TTC549 (cell line): ENCODE results near the gene PHLDA1.
A peak's percentile ranks its signal among the peaks of the same experiment; 100 is the strongest.

Experiments
- FAIRE-seq: peaks from 2 replicates; lab custom pipeline; 2012; peaks lifted over from hg19 to GRCh38; lab: Jason Lieb, UNC

PHLDA1 gene

DNA sequence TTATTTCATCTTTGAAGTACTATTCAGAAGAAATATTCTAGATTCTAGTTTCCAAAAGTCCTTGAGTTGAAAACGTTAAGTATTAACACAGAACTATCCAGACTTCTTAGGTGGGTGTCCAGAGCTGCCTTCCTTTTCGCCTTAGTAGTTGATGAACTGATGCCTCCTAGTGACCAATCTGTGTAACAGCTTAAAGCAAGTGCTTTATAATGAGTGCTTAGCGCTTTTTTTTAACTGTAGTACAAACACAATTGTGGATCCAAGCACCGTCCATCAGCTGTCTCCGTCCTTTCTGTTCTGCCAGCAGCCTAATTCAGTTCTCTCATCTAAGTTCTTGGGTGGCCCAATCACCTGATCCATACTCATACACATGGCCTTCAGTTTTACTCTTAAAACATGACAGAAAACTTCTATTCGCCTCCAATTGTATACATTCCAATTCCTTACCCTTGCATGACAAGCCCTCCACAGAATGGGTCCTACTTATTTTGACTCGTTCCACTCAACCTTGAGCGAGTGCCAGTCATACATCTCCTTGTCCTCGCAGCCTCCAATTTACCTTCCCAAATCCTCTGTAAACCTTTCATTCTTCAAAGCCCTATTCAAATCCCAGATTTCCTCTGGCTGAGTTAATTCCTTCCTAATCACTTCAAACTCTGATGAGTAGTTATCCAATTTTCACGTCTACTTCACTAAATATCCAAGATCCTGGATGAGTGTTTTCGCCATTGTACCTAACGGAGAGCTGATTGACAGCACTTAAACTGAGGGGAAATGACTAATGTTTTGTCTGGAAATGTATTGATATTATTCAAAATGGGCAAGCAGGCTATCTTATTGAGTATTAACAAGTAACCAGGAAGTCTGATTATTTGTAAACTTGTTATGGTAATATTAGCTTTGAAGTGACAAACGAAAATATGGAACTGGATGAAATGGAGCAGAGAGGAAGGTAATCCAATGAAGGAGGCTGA is 5.8 kb upstream of the PHLDA1 start:
- FAIRE-seq = peak; percentile 86

DNA sequence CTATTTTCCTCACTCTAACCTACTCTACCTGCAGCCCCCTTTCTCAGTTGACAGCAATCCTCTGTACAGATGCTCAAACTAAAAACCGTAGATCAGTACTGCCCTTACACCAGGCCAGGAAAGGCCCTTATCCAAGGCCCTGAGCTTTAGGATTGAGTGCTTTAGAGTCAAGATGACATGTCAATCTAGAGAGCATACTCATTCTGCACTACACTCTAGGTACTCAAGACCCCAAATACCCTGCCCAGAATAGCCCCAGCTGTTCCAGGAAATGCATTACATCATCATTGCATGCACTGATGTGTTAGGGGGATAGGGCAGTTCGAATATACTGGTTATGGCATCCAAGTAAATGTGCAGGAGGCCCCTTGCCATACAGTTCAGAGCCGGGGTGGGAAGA is 3.5 kb upstream of the PHLDA1 start:
- no peak for FAIRE-seq

DNA sequence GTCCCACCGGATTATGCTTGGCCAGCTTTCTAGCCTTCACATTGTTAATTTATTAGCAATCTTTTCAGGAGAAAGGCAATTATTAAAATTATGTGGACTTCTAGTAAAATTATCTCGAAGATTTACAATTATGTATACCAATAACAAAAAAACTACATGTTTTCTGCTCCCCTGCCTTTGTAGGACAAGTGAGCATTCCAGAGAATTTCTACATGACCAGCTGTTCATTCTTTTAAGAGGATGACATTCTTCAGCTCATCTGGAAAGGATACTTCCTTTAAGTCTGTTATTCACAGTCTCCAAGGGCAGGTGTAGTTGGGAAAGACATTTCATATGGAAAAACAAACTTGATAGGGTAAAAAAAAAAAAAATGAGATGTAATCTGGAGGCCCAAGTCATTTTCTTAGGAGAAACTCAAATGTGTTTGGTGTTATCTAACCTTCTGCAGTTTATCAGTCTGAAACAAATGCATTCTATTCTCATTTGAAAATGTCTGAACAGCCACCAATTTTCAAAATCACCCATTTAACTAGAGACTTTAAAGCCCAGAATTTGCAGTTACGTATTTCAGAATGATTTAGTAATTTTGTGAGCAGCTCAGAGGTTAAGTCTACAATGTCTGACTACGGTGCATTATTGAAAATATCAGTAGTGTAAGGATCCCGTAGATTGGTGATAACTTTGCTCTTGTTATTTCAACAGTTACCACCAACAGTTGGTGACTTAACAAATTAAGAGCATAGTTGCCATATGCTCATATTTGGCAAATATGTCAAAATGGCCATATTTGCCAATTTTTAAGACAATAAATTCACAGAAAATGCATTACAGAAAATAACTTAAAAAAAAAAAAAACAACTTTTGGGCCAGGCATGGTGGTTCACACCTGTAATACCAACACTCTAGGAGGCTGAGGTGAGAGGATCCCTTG is 1.8 kb upstream of the PHLDA1 start:
- no peak for FAIRE-seq

DNA sequence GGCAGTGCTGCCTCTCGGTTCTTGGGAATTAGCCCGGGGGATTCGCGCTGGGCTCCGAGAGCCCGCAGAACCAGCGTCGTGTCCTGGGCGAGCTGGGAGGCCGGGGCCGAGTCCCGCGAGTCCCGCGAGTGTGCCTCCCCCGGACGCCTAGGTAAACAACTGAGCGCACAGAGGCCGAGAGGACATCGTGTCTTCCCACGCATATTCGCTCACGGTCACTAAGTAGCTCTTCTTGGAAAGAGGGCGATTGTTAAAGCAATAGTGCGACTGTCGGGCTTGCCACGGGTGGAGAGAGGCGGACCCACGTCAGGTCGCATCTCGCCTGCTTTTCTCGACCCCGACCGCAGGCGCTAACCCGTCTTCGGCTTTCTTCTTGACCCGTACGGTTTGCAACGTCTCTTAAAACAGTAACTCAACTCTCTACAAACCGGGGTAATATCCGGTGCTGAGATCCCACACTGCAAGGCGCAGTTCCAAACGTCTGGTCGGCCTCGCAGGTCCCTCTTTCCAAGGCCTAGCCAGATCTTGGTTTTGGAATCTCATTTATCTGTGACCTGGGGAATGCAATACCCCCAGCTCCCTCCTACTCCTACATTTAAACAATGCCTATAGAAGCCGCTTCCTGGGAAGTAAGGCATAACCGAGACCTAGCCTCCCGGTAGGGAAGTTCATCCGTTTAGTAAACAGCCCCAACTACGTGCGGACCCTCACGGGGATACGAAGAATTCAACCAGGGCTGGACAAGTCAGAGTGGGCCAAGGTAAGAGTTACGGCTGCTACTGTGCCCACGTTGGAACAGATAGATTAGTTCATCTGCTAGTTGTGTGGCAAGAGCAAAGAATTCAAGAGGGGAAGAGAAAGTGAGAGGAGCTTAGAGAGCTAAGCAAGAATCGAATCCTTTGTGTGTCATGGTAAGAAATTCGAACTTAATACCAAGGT is 736 bp upstream of the PHLDA1 start:
- no peak for FAIRE-seq

DNA sequence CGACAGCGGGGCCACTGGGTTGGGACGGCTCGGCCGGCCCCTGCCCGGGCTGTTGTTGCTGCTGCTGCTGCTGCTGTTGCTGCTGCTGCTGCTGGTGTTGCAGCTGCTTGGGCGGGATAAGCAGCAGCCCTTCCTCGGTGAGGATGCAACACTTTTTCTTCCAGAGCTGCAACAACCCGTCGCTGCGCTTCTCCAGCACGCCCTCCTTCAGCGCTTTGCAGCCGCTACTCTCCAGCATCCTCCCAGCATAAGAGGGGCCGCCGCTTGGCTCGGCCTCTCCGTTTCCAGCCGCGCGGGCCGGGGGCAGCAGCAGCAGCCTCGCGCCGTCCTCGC is 529 bp downstream of the PHLDA1 start:
- FAIRE-seq = no peak

DNA sequence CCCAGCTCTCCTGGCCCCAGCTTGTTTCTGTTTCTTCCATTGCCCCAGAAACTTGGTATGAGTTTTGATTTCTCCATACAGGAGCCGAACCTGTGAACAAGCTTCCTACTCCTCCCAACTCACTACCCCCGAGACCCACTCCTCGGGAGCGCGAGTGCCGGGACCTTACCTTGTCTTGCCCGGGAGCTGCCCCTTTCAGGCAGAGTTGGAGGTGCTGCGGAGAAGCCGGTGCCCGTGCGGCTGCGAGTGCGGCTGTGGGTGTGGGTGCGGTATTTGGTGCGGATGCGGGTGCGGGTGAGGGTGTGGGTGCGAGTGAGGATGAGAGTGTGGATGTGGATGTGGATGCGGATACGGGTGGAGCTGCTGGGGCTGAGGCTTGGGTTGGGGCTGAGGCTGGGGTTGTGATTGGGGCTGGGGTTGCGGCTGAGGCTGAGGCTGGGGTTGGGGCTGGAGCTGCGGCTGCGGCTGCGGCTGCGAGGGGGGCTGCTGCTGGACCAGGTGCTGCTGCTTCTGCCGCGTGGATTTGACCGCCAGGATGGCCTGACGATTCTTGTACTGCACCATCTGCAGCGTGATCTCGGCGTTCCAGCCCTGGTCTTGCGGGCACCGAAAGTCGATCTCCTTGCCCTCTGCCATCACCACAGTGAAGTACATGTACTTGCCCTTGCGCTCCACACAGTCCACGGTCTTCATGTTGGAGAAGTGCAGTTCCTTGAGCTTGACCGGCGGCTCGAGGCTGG is 1.1 kb downstream of the PHLDA1 start:
- FAIRE-seq = no peak

DNA sequence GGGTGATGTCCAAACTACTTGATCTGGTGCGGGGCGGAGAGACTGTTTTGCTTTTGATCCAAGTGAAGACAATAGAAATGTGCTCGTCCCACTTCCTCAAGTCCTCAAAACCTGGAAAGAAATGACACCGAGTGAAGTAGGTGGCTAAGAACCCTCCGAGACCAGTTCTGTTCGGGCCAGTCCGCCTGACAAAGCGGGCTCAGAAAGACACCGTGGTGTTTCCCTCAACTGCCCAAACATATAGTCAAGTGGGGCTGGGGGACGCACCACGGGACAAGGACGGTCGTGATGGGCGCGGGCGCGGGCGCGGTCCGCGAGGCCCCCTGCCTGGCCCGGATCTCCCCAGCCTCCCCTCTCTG is 1.6 kb downstream of the PHLDA1 start:
- FAIRE-seq = no peak

DNA sequence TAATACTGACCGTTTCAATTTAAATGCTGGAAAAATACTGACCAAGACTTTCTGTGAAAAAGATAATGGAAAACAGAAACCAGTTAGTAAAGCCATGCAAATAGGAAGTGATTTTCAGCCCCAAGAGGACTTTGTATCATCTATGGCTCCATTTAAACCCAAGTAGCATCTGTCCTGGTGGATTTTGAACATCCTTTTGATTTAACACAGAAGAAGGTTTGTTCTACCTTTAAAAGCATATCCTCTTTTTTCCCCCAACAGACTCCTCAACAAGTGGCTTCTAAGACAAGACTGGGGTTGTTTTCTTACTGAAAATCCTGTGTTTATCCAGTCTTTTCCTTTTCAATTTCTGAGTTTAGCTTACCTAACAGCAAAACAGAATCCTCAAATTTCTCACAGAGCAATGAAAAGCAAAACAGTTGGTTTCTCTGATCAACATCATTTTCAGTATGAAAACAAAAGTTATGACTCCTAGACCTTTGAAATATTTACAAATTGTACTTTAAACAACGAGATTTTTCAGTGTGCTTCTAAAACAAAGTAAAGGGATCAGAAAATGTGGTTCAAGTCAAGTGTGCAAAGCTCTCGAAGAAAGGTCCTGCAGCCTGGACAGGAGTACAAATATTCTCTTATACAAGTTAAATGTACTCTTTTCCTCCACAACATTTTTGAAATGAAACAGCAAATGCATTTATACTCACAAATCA is 2.9 kb downstream of the PHLDA1 start:
- FAIRE-seq = no peak

DNA sequence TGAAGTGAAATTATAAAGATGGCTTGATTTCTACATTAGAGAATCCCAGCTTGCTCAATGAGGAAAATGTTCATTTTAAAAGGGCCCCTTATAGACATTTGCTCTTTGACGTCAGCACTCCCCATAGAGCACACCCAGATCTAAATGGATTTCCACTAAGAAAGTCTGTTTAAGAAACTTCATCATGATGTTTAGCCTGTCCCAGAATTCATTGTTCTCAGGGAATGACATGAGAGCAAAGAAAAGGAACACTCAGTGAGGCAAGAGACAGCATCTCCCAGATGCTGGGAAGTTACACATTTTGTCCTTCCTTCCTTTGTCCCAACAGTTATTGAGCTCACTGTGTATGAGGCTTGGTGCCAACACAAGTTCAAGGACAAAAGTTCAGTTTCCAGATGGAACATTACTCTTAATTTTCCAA is 4.9 kb downstream of the PHLDA1 start:
- peak; percentile 78 for FAIRE-seq

DNA sequence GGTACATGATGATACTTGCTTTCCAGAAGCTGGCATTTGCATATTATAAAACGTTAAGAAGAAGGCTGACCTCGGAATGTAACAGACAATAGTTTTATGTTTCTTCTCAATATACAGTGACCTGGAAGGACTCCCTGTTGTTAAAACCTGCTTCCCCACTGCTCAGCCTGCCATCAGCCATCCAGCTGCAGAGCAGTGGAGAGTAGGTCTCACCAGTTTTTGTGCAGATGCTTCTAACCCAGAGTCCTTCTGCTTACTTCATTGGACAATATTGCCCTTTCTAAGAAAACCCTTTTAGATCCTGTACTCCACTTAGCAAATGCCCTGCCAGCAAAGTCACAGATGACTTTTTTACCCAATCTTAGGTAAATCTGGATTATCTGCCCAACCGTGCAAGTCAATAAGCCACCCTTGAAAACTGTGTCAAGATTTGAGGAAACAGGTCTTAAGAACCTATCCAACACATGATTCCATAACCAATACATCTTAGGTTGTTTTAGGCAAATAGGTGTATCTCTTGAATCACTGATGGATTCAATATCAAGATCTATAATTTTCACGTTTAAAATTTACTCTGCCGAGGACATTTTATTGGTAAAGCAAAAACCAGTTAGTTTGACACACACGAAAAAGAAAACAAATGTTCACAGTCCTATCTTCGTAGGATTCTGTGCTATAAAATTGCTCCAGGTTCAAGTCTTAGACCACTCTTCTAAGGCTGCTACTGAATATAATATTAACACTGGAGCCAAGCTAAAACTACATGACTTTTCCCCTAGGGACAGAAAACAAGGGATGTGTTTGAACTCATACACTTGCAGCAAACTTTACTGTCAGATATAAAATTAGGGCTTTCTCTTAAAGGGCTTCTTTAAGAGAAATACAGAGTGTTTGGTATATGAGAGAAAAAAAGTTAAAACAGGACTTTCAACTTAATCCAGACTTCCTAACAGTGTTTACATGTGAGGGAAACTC is 5.7 kb downstream of the PHLDA1 start:
- peak; percentile 65 for FAIRE-seq

DNA sequence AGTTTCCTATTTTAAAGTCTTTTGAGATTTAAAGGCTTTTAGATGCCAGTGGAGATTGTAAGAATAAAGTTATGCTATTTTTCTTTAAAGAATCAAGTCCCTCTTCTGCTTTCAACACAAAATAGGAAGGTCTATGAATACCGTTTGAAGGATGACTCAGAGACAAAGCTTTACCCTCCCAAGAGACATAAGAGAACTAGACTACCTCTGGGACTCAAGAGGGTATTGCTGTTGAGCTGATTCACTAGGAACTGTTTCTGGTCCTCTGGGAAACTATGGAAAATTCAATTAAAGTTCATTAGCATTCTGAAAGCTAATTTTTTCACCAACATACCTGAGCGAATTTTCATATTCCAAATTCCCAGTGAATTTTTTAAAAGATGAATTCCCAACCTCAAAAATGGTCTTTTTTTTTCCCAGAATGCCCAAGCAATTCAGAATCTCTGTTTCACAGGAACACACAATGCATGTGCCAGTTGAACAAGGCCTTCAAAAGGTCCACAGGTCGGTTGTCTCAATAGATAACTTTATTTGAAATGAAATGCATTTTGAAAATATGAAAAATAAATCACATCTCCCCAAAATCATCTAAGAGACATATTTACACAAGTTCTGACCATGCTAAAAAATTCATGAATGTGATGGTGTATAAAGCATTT is 6.5 kb downstream of the PHLDA1 start:
- peak; percentile 58 for FAIRE-seq

DNA sequence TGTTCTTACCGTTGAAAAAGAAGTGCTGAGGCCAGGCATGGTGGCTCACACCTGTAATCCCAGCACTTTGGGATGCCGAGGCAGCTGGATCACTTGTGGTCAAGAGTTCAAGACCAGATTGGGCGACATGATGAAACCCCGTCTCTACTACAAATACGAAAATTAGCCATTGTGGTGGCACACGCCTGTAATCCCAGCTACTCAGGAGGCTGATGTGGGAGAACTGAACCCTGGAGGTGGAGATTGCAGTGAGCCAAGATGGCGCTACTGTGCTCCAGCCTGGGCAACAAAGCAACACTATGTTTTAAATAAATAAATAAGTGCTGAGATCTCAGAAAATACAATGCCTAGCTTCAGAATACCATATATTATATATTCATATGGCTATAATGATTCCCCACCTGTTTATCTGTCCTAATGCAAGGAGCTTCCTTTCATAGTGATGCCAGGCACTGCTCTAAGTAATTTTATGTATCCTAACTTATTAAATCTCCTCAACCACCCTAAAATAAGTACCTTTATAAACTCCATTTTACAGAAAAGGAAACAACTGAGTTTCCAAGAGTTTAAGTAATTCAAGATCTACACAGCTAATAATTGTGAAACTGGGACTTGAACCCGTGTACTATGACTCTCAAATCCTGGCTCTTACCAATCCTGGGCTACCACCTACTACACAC is 7.3 kb downstream of the PHLDA1 start:
- FAIRE-seq = no peak

DNA sequence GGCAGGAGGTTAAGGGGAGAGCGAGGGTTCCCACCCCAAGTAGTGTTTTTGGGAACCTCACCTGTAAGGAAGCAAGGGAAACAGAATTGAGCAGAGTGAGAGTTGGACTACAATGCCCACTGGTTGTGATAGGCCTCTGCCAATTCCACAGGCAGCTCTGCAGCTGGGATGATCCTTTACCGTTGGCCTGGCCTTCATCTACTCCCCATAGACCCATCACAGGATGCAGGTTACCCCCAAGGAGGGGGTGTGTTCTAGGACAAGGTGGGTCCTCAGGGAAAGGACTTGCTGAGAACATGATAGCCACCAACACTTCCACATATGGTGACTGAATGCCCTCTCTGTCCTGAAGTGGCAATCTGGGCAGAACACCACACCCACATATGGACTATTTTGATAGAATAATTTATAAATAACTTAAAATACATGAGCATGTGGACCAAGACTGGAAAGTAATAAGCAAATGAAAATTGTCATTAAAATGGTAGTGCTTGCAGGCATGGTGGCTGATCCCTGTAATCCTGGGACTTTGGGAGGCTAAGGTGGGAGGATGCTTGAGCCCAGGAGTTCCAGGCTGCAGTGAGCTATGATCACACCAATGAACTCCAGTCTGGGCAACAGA is 8.4 kb downstream of the PHLDA1 start:
- FAIRE-seq = no peak

DNA sequence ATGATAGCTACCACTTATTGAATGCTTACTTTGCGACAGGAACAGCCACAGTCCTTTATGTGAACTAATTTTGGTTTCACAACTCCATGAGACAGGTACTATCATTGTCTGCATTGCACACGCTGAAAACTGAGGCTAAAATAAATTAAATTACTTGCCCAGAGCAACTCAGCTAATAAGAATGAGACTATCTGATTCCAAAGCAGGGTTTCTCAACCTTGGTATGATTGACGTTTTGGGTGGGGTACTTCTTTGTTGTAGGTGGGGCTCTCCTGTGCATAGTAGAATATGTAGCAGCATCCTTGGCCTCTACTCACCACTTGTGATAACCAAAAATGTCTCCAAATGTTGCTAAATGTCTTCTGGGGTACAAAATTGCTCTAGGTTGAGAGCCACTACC is 9.1 kb downstream of the PHLDA1 start:
- FAIRE-seq = no peak

DNA sequence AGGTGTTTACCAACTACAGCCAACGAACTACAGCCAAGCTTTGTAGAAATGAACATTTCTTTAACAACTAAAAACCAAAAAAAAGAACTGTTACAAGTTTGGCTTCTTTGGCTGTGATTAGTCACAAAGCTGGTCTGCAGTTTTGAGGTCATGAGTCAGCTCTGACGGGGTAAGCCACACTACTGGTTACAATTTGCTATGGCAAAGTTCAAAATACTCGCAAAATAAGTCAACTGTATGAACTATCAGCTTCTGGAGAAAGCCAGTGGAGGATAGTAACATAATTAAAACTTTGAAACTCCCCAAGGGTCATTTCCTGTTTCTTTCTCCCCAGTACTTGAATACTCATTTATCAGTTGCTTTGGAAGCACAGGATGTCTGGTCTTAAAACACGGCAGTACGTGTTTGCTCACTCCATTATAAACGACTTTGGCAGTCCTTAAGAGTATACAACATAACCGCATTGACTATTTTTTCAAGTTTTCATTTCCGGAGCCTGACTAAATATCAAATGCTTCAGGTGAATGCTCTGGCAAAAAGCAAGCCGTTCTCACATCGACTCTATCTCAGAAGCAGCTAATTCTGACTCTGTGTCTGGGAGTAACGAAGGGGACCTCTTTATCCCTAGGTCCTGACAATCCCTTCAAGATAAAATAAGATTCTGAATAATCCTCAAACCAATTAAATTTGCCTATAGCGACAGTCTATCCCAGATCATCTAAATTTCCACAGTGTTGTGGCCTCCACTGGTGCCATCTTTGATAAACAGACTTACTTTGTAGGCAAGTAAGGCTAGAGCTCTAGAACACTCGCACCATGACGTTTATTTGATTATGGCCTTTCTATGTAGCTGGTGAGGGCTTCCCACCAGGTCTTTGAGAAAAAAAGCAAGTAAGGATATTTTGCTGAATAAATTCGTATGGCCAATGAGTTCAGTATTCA is 10.6 kb downstream of the PHLDA1 start:
- FAIRE-seq = peak; percentile 69

DNA sequence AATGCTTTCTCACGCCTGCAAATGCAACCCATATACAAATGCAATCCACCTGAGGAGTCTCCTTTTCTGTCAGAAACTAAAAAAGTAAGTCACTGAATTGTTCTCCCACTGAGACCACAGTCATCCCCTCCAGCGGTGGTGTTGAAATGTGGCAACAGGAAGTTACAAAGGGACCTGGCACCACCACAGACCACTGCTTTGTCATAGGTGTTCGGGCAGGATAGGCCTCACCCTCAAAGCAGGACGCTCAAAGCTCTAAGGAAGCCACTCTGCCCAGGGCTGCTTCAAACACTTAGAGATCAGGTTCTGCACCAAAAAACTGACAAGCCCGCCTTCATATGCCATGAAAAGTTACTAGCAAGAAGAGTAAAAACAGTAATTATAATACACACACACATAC is 11.3 kb downstream of the PHLDA1 start:
- no peak for FAIRE-seq

DNA sequence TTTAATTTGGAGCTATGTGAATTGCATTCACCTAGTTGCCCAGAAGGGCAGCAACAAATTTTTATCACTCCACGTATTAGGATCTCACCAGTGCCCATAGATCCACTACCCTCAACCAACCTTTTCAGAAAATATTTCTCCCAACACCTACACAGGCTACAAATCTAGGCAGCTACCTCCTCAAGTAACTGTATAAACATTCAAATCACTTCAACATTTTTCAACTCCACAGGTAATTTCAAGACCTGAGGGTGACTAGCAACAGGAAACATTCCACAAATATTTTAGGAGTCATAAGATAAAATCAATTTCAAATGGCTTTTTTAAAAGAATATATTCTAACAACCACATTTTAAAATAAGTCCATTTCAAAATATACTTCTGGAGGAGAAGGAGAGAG is 12.9 kb downstream of the PHLDA1 start:
- no peak for FAIRE-seq
